ENCODE results near the gene SSH2. TPM values are rescaled to one million over a fixed set of nuclear protein-coding genes. Genes with fewer than 3 reads are reported as not detected.

SSH2 gene
- total and polyA plus RNA-seq, 9 of the 15 experiments (the other 6 are each of a cell fraction or from before 2014, with no cell fraction given) = 3.9 to 16.1 (median 10.2) TPM

DNA sequence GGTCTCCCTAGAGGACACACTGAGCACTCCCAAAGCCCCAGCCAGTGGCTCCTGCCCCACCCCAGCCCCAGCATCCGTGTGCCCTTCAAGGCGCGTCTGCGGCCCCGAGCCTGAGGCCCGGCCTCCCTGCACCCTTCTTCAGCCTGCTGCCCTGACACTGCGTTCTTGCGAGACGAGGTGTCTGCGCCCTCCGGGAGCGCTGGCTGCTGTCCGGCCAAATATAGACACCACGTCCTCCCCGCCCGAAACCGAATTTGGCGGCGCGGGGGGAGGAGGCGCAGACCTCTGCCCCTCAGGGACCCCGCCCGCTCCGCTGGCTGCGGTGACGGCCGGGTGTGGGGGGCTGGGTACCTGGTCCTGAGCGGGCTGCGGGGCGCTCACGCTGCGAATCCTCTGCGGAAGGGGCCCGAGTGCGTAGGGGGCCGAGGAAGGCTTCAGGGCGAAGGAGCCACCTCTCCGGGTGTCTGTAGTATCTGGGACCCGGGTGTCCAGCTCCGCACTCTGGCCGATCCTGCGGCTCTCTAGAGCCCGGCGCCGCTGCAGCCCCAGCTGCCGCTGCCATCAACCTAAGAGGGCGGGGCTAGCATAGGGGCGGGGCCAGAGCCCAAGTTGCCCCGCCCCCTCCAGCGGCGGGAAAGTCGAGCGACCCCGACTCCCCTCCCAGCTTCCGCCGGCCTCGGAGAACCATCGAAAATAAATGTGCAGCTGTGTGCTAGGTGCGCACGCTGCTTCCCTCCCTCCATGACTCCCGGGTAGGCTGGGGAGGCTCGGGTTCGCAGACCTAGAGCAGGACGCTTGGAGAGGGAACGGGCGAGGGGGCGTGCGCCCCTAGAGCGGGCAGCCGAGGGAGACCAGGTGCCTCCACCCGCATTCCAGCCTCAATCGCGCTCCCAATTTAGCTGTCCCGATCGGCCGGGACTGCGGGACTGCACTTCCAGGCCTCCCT is 307.4 kb downstream of the SSH2 start, which contains the start of gene CORO6 (continued):
- TF ChIP-seq, protein P1, sequence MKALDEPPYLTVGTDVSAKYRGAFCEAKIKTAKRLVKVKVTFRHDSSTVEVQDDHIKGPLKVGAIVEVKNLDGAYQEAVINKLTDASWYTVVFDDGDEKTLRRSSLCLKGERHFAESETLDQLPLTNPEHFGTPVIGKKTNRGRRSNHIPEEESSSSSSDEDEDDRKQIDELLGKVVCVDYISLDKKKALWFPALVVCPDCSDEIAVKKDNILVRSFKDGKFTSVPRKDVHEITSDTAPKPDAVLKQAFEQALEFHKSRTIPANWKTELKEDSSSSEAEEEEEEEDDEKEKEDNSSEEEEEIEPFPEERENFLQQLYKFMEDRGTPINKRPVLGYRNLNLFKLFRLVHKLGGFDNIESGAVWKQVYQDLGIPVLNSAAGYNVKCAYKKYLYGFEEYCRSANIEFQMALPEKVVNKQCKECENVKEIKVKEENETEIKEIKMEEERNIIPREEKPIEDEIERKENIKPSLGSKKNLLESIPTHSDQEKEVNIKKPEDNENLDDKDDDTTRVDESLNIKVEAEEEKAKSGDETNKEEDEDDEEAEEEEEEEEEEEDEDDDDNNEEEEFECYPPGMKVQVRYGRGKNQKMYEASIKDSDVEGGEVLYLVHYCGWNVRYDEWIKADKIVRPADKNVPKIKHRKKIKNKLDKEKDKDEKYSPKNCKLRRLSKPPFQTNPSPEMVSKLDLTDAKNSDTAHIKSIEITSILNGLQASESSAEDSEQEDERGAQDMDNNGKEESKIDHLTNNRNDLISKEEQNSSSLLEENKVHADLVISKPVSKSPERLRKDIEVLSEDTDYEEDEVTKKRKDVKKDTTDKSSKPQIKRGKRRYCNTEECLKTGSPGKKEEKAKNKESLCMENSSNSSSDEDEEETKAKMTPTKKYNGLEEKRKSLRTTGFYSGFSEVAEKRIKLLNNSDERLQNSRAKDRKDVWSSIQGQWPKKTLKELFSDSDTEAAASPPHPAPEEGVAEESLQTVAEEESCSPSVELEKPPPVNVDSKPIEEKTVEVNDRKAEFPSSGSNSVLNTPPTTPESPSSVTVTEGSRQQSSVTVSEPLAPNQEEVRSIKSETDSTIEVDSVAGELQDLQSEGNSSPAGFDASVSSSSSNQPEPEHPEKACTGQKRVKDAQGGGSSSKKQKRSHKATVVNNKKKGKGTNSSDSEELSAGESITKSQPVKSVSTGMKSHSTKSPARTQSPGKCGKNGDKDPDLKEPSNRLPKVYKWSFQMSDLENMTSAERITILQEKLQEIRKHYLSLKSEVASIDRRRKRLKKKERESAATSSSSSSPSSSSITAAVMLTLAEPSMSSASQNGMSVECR (CRISPR knock-in tag; IDR thresholded peaks at IDR 0.05) = peak; percentile 21; the same call in 1 of the 2 replicates
- TF ChIP-seq L3MBTL2 (IDR thresholded peaks at IDR 0.05) (peak; percentile 71; the same call in 1 of the 2 replicates), ZNF445 (CRISPR knock-in tag; IDR thresholded peaks at IDR 0.05; ENCODE audit: low read depth) (no peak), ARID3A (IDR thresholded peaks at IDR 0.05; ENCODE audit: borderline replicate concordance, low read depth, low read length) (no peak), RBM14 (IDR thresholded peaks at IDR 0.05; ENCODE audit: borderline replicate concordance, insufficient read depth, low read depth, low read length) (no peak), HOMEZ (CRISPR knock-in tag; IDR thresholded peaks at IDR 0.05) (no peak), CXXC5 (CRISPR knock-in tag; IDR thresholded peaks at IDR 0.05) (peak; percentile 49; the same call in 1 of the 2 replicates), MAZ (CRISPR knock-in tag; conservative IDR thresholded peaks at IDR 0.05 in 1 of 2, IDR thresholded peaks at IDR 0.05 in 1 of 2) (peak; percentile 39 to 53; a peak in 3 of 4 replicates), XRCC5 (IDR thresholded peaks at IDR 0.05; ENCODE audit: low read depth, low read length) (no peak), ERF (CRISPR knock-in tag; IDR thresholded peaks at IDR 0.05) (peak; percentile 49; the same call in 1 of the 2 replicates), HDAC2 (IDR thresholded peaks at IDR 0.05) (peak; percentile 61; the same call in 1 of the 2 replicates), SP1 (CRISPR knock-in tag; IDR thresholded peaks at IDR 0.05) (peak; percentile 54; the same call in 1 of the 2 replicates), ATF3 (IDR thresholded peaks at IDR 0.05) (no peak), ATF3 (CRISPR knock-in tag; conservative IDR thresholded peaks at IDR 0.05) (0 out of 2 replicates have a peak, but pooled peaks have one; percentile 19)
- TF ChIP-seq, protein P2, sequence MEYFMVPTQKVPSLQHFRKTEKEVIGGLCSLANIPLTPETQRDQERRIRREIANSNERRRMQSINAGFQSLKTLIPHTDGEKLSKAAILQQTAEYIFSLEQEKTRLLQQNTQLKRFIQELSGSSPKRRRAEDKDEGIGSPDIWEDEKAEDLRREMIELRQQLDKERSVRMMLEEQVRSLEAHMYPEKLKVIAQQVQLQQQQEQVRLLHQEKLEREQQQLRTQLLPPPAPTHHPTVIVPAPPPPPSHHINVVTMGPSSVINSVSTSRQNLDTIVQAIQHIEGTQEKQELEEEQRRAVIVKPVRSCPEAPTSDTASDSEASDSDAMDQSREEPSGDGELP (CRISPR knock-in tag; IDR thresholded peaks at IDR 0.05; ENCODE audit: borderline replicate concordance) = peak; percentile 64; the same call in 1 of the 2 replicates
